Hepatocyte (in vitro differentiated cells): ENCODE results near the gene PRMT9. TPM values are rescaled to one million over a fixed set of nuclear protein-coding genes. Genes with fewer than 3 reads are reported as not detected.
A peak's percentile ranks its signal among the peaks of the same experiment; 100 is the strongest.

Experiments
- DNase-seq: peaks from one replicate; pipeline ENCODE4 v3.0.0-alpha.2; 2016; ENCODE audit warnings: low spot score
- H2AFZ ChIP-seq: fragments of 200-600 bp; sonication (generic); 2 replicates; pipeline ENCODE4 v1.6.0; 2016; ENCODE audit warnings: antibody characterized with exemption, mild to moderate bottlenecking
- H3K27ac ChIP-seq: fragments of 200-600 bp; sonication (generic); 2 replicates; pipeline ENCODE4 v1.5.1; 2016; ENCODE audit warnings: mild to moderate bottlenecking
- H3K27me3 ChIP-seq: fragments of 200-600 bp; sonication (generic); 2 replicates; pipeline ENCODE4 v1.6.1; 2016
- H3K36me3 ChIP-seq: fragments of 200-600 bp; sonication (generic); replicated peaks from 2 replicates; pipeline ENCODE4 v1.5.1; 2016; ENCODE audit warnings: low read depth; ENCODE audit not compliant: insufficient read depth
- H3K4me1 ChIP-seq: fragments of 200-600 bp; sonication (generic); 2 replicates; pipeline ENCODE4 v1.5.1; 2016; ENCODE audit warnings: mild to moderate bottlenecking, moderate library complexity; ENCODE audit not compliant: insufficient read depth
- H3K4me2 ChIP-seq: fragments of 200-600 bp; sonication (generic); 2 replicates; pipeline ENCODE4 v1.6.0; 2016
- H3K4me3 ChIP-seq: fragments of 200-600 bp; sonication (generic); 2 replicates; pipeline ENCODE4 v1.5.1; 2016; ENCODE audit warnings: mild to moderate bottlenecking
- H3K79me2 ChIP-seq: fragments of 200-600 bp; sonication (generic); 2 replicates; pipeline ENCODE4 v1.6.0; 2017; ENCODE audit warnings: mild to moderate bottlenecking
- H3K9me2 ChIP-seq: fragments of 200-600 bp; sonication (generic); replicated peaks from 2 replicates; pipeline ENCODE4 v1.6.0; 2017; ENCODE audit warnings: mild to moderate bottlenecking; ENCODE audit not compliant: insufficient read depth
- H3K9me3 ChIP-seq: fragments of 200-600 bp; sonication (generic); 2 replicates; pipeline ENCODE4 v1.5.1; 2016; ENCODE audit warnings: low read depth, mild to moderate bottlenecking
- H4K20me1 ChIP-seq: fragments of 200-600 bp; sonication (generic); 2 replicates; pipeline ENCODE4 v1.6.0; 2016; ENCODE audit warnings: mild to moderate bottlenecking; ENCODE audit not compliant: insufficient read depth, poor library complexity, severe bottlenecking
- EZH2 ChIP-seq: fragments of 200-600 bp; sonication (generic); IDR thresholded peaks from 2 replicates; pipeline ENCODE4 v1.6.1; 2016; ENCODE audit warnings: antibody characterized with exemption, mild to moderate bottlenecking, borderline replicate concordance
- EZH2phosphoT487 ChIP-seq: fragments of 200-600 bp; sonication (generic); IDR thresholded peaks from one replicate; pipeline ENCODE4 v1.6.1; 2018; ENCODE audit warnings: antibody characterized with exemption, mild to moderate bottlenecking, low read depth, moderate library complexity; ENCODE audit not compliant: unreplicated experiment, severe bottlenecking
- WGBS: methylation state at CpG from one replicate; pipeline ENCODE4 v1.1.6; 2016; ENCODE audit warnings: low lambda C conversion rate; ENCODE audit errors: missing lambda C conversion rate; 5-methylcytosine and 5-hydroxymethylcytosine counted together
- polyA plus RNA-seq: library from polyadenylated mRNA; unstranded; fragments of >200 nt; fragmentation: Nextera tagmentation; extraction: Ambion mirVana; gene quantifications from 2 replicates; pipeline ENCODE4 v1.2.1, GENCODE V29; 2016
- total RNA-seq: library from RNA; depleted of rRNA; stranded (reverse); fragments of >200 nt; gene quantifications from 2 replicates; pipeline ENCODE4 v1.2.3, GENCODE V29; 2014
- TF ChIP-seq, protein P1 (sequence below): fragments of 200-600 bp; sonication (generic); IDR thresholded peaks from 2 replicates; pipeline ENCODE4 v1.5.1; 2016; ENCODE audit warnings: antibody characterized with exemption, mild to moderate bottlenecking; ENCODE audit not compliant: poor library complexity

The PRMT9 gene
- total and polyA plus RNA-seq, 2 experiments from 2014 or later = 6.2 to 16.3 TPM

DNA sequence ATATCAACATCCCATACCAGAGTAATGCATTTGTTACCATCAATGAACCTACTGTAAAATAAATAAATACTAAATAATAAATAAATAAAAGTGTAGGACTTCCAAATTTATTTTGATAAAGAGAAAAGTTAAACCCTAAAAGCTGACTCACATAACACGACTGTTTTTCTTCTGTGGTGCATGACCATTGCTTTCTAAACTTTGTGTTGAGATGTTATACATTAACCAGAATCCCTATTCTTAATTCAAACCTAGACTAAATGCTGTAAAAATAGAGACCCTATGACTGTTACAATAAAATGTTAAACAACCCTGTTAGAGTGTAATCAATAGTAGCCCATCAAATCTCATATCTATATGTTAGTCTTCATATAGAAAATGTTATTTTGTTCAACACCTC is 20.9 kb upstream of the PRMT9 start:
- no peak for TF ChIP-seq EZH2
- TF ChIP-seq, protein P1, sequence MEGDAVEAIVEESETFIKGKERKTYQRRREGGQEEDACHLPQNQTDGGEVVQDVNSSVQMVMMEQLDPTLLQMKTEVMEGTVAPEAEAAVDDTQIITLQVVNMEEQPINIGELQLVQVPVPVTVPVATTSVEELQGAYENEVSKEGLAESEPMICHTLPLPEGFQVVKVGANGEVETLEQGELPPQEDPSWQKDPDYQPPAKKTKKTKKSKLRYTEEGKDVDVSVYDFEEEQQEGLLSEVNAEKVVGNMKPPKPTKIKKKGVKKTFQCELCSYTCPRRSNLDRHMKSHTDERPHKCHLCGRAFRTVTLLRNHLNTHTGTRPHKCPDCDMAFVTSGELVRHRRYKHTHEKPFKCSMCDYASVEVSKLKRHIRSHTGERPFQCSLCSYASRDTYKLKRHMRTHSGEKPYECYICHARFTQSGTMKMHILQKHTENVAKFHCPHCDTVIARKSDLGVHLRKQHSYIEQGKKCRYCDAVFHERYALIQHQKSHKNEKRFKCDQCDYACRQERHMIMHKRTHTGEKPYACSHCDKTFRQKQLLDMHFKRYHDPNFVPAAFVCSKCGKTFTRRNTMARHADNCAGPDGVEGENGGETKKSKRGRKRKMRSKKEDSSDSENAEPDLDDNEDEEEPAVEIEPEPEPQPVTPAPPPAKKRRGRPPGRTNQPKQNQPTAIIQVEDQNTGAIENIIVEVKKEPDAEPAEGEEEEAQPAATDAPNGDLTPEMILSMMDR = no peak
- TF ChIP-seq EZH2phosphoT487 = no peak
- Histone ChIP-seq H3K4me1 (no peaks in the 10 kb centered on the region), H3K79me2 (no peaks in the 10 kb centered on the region), H3K4me3 (no peak overlapping the region), H4K20me1 (no peaks in the 10 kb centered on the region), H2AFZ (no peak overlapping the region), H3K36me3 (no peaks in the 10 kb centered on the region), H3K9me2 (no peaks in the 10 kb centered on the region), H3K9me3 (no peaks in the 10 kb centered on the region), H3K4me2 (no peak overlapping the region), H3K27ac (no peak overlapping the region), H3K27me3 (no peaks in the 10 kb centered on the region)
- DNase-seq = no peak
- WGBS = 61% methylated on average over 1 of the region's 1 CpG

DNA sequence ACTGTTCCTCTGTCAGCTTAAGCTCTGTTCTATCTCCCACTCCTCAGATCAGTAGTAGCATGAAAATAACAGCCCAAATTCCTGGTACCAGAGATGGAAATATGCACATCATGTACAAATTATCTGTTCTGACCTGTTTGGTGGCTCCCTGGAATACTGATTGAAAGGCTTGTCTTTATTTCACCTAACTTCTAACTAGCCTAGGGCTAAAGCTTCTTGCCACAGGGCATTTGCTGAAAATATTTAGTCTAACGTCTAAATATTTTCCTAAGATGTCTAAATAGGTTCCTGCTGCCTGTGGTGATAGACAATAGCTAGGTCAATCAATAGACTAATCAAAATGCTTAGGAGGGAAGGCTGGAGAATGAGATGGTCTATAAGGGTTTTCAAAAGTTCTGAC is 12.9 kb upstream of the PRMT9 start:
- Histone ChIP-seq H3K27me3 (no peaks in the 10 kb centered on the region), H3K36me3 (no peaks in the 10 kb centered on the region), H3K79me2 (no peaks in the 10 kb centered on the region), H3K9me3 (no peaks in the 10 kb centered on the region), H3K4me2 (no peak overlapping the region), H4K20me1 (no peaks in the 10 kb centered on the region), H3K9me2 (no peaks in the 10 kb centered on the region), H3K4me3 (no peak overlapping the region), H3K4me1 (no peaks in the 10 kb centered on the region), H3K27ac (no peak overlapping the region), H2AFZ (no peak overlapping the region)
- DNase-seq = no peak
- whole genome bisulfite sequencing = 61% methylated on average over 1 of the region's 1 CpG
- no peak for TF ChIP-seq EZH2phosphoT487
- TF ChIP-seq EZH2 = no peak
- TF ChIP-seq, protein P1 = no peak

DNA sequence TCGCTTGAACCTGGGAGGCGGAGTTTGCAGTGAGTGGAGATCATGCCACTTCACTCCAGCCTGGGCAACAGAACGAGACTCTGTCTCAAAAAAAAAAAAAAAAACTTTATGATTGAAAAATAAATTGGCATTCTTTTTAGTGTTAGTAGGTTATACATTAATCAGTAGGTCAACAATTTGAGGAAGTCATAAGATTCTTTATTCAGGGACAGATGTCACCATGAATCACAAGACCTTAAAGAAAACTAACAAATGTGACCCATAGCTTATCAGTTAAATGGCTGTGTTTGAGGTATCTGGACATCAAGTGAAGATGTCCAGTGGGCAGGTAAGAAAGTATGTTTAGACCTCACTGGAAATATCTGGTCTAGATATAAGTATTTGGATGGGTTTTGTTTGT is 9.3 kb upstream of the PRMT9 start:
- no peak for DNase-seq
- Histone ChIP-seq H3K36me3 (no peaks in the 10 kb centered on the region), H3K27me3 (no peaks in the 10 kb centered on the region), H3K4me1 (no peaks in the 10 kb centered on the region), H3K79me2 (no peaks in the 10 kb centered on the region), H3K4me3 (no peak overlapping the region), H2AFZ (no peak overlapping the region), H3K4me2 (no peak overlapping the region), H3K9me2 (no peaks in the 10 kb centered on the region), H3K27ac (peak overlapping the region; percentile 62), H3K9me3 (no peaks in the 10 kb centered on the region), H4K20me1 (no peaks in the 10 kb centered on the region)
- TF ChIP-seq EZH2phosphoT487 = no peak
- TF ChIP-seq, protein P1 = no peak
- TF ChIP-seq EZH2 = no peak
- 77% methylated on average over 3 of the region's 3 CpGs for WGBS

DNA sequence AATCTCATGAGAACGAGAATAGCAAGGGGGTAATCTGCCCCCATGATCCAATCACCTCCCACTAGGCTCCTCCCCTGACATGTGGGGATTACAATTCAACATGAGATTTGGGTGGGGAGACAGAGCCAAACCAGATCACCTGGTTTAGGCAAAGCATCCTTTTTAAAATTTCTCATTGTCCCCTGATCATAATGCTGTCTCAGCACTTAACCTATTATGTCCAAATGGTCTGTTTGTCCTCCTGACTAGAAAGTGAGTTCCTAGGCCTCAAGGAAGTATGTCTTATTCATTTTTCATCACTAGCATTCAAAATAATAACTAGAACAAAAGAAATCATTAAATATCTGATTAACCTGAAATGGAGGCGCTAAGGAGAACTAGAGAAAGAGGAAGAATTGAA is 7.9 kb upstream of the PRMT9 start:
- no peak overlapping the region for H3K4me3 ChIP-seq
- no peaks in the 10 kb centered on the region for H3K9me3 ChIP-seq
- H3K36me3 ChIP-seq = no peaks in the 10 kb centered on the region
- H3K4me1 ChIP-seq = no peaks in the 10 kb centered on the region
- H3K4me2 ChIP-seq = no peak overlapping the region
- no peaks in the 10 kb centered on the region for H3K79me2 ChIP-seq
- H3K27me3 ChIP-seq = no peaks in the 10 kb centered on the region
- DNase-seq = no peak
- no peaks in the 10 kb centered on the region for H4K20me1 ChIP-seq
- no peak overlapping the region for H2AFZ ChIP-seq
- WGBS = 92% methylated on average over 2 of the region's 2 CpGs
- no peak overlapping the region for H3K27ac ChIP-seq
- H3K9me2 ChIP-seq = no peaks in the 10 kb centered on the region
- no peak for TF ChIP-seq EZH2
- TF ChIP-seq, protein P1 = no peak
- TF ChIP-seq EZH2phosphoT487 = no peak
